Measurements from ENCODE around the gene BCL7C.
"Not testable (repeated sequence)": the region's sequence is repeated elsewhere in the genome, so short reads cannot be mapped to it uniquely, and the experiment has no call there.

The BCL7C gene

GRCh38 chr16:30893744-30894539, at the start of gene BCL7C:
BCL7C (minus strand) TSS chr16:30894077; CDS start chr16:30893944, 133 bp downstream.
- DNase-seq, result peak; percentile 90 to 93

DNA sequence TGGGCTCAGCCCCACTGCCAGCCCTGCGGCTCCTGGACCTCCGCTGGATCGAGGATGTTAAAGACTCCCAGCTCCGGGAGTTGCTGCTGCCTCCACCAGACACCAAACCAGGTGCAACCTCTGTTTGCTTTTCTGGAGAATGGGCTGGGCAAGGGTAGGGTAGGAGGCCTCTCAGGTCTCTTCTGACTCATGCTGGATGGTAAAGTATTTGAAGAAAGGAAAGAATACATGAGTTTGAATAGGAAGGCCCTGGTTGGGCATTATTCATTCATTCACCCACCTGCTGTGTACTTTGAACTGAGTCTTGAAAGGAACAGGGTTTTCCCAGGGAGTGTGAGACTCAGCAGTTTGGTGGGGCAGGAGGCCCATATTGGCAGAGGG, 48.5 kb upstream of the BCL7C start:
- DNase-seq, result no peak

DNA sequence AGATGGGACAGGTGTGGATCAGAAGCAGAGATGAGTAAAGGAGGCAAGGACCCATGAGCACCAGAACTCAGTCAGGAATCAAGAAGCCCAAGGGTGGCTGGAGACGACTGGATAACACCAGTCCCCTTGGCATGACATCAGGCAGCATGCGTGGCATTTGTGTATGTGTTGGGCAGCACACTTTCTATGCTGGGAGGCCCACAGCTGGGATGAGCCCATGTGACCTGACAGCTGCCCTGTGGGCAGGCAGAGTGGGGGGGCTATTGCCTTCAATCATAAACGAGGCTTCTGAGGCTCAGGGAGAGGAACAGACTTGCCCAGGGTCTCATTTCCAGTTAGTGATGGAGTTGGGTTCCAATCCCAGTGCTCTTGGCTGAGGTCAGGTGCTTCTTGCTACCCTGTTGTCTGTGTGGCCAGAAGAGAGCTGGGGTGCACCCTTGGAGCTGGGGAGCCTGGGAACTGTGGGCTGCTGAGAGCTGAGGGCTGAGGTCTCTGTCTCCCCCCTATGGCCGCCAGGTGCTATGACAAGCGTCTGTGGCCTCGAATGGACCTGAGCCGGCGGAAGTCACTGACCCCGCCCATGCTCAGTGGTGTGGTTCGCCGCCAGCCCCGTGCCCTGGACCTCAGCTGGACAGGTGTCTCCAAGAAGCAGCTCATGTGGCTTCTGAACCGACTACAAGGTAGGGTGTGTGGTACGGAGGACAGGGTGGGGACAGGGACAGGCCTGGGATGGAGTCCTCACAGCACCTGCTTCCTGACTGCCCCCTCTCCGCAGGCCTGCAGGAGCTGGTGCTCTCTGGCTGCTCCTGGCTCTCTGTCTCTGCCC, 47.9 kb upstream of the BCL7C start:
- DNase-seq, result peak; percentile 78 to 83

GRCh38 chr16:30939571-30939970, 45.7 kb upstream of the BCL7C start:
- not testable (repeated sequence) for DNase-seq

DNA sequence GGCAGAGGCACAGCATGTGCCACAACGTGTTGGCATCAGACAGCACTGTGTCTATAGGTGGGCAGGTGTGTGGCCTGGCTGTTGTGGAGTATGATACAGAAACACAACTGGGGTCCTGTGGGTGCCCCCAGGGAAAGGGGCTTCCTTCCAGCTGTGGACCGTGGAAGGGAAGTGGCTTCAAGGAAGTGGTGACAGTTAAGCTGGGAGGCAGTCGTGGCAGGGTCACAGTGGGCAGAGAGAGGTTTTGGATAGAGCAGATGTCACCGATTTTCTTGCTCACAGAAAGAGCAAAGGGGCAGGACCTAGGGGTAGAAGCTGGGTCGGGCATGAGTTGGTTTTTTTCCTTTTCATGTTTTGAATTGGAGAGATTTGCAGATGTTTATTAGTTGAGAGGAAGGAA, 43.8 kb upstream of the BCL7C start:
- no peak for DNase-seq

GRCh38 chr16:30934827-30935557, 41.1 kb upstream of the BCL7C start:
- peak; percentile 62 to 69 for DNase-seq

GRCh38 chr16:30931068-30931650, 37.3 kb upstream of the BCL7C start:
- no peak for DNase-seq

DNA sequence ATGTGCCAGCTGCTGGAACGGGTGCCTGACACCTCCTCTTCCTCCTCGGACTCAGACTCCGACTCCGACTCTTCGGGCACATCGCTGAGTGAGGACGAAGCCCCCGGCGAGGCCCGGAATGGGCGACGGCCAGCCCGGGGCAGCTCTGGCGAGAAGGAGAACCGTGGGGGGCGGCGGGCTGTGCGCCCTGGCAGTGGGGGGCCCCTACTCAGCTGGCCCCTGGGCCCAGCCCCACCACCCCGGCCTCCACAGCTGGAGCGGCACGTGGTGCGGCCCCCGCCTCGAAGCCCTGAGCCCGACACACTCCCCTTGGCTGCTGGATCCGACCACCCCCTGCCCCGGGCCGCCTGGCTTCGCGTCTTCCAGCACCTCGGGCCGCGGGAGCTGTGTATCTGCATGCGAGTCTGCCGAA, 36.3 kb upstream of the BCL7C start:
- DNase-seq, result no peak

GRCh38 chr16:30929167-30929566, 35.3 kb upstream of the BCL7C start:
- no peak for DNase-seq

- DNase-seq, result no peak
Measured at GRCh38 chr16:30928390-30928789, 34.5 kb upstream of the BCL7C start.

DNA sequence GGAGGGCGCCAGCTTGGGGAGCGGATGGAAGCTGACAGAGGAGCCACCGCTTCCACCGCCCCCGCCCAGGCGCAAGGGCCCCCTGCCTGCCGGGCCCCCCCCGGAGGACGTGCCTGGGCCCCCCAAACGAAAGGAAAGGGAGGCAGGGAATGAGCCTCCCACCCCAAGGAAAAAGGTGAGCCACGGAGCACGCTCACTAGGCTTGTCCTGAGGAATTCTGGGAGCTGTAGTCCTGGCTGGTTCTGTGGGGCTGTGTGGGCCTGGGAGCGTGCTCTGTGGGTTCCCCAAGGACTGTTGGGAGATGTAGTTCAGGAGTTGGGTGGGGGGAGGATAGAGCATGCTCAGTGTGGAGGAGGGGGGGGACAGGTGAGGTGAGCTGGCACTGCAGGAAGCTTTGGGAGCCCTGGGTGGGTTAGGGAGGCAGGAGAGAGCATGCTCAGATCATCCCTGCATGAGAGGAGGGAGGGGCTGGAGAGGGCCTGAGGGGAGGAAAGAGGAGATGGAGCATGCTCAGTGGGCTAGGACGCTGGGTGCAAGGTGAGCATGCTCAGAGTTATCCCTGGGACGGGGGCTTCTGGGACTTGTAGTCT, 34.0 kb upstream of the BCL7C start:
- DNase-seq, result peak; percentile 41 to 52

DNA sequence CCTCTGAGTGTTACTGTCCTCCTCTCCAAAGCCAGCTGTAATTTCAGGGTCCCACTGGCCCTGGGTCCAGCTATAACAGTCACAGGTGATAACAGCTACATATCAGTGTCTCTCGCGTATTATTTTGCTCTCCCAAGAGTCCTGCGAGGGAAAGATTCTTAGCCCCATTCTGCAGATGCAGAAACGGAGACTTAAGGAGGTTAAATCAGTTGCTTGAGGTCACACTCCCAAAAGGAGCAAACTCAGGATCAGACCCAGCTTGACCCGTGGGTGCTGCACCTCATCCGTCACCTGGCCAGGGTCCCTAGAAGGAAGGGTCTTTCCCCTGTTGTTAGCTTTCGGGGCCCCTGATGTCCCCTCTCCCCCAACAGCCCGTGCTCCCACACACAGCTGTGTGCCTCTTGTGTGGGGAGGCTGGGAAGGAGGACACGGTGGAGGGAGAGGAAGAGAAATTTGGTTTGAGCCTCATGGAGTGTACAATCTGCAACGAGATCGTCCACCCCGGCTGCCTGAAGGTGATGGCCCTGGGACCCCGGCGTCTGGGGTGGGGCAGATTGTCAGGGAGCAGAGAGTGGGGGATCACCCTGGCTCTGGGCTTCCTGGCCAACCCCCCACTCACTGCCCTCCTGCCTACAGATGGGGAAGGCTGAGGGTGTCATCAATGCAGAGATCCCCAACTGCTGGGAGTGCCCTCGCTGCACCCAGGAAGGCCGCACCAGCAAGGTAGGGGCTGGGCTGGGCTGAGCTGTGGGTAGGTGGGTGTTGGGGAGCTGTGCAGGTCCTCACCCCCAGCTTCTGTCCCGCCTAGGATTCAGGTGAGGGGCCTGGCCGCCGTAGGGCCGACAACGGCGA, 33.3 kb upstream of the BCL7C start:
- DNase-seq, result no peak

GRCh38 chr16:30925995-30926811, 32.3 kb upstream of the BCL7C start:
- no peak for DNase-seq

GRCh38 chr16:30925632-30925987, 31.7 kb upstream of the BCL7C start:
- DNase-seq, result no peak

DNA sequence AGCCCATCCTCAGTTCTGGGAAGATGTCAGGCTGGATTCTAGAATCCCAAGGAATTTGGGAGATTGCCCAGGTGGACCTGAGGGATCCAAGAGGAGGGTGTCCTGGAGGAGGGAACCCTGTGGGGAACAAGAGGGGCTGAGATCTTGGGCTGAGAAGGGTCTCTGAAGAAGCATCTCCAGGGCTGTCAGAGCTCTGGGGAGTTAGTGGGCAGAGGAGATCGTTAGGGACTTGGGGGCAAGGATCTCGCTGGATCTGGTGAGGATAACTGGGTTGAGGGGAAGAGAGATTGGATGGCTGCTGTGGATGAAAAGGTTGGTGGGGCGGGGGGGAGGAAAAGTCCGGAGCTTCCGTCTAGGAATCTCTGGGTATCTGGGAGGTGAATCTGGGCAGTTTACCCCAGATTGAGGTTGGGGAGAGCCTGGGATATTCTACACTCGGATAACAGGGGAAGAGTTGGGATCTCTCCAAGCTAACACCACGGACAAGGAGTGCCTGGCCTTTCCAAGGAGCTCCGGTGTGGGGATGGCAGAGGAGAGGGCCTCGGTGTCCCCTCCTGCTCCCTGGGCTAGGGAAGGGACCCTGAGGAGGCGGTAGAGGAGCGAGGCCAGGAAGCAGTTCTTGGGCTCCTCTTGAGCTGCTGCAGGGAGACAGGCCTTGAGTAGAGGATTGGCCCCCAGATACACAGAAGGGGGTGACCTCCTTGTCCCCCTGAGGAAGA, 31.2 kb upstream of the BCL7C start:
- DNase-seq, result no peak

- DNase-seq, result peak in 1 of 2 experiments; percentile 44
Measured at GRCh38 chr16:30924076-30924912, 30.4 kb upstream of the BCL7C start.

- DNase-seq, result no peak
Measured at GRCh38 chr16:30923554-30924075, 29.7 kb upstream of the BCL7C start, which contains the start of gene FBXL19. FBXL19 (plus strand) TSS chr16:30923572; CDS start chr16:30925755, 2,183 bp downstream.

GRCh38 chr16:30922960-30923535, 29.2 kb upstream of the BCL7C start:
- DNase-seq, result peak; percentile 96
